IMR-90 (cell line): ENCODE measurements around the gene IST1. TPM values are rescaled to one million over a fixed set of nuclear protein-coding genes. Genes with fewer than 3 reads are reported as not detected.

ENCODE experiments used
- ATAC-seq: fragments of 200-7000 bp; cut with Tn5 transposase; 2 replicates; pipeline ENCODE4 v1.9.1; 2020; ENCODE audit warnings: low read depth, mild to moderate bottlenecking, moderate library complexity
- BruUV-seq: library from RNA; stranded (reverse); fragments of 400-500 nt; replicated peaks from 2 replicates; lab custom pipeline; 2021; lab: Mats Ljungman, UMichigan
- CTCF ChIA-PET: fragments of 300-600 bp; formaldehyde crosslinking; extraction: SDS; loops from one replicate; lab custom pipeline; 2021; ENCODE audit warnings: antibody characterized with exemption; lab: Yijun Ruan, JAX
- POLR2A ChIA-PET: fragments of 300-600 bp; sonication (Branson Sonifier 250); formaldehyde crosslinking; loops from one replicate; lab custom pipeline; 2022; ENCODE audit warnings: antibody characterized with exemption; ENCODE audit not compliant: unreplicated experiment; lab: Charles Lee
- DNase-seq: peaks from one replicate; pipeline ENCODE4 v3.0.0; 2013
- H2AFZ ChIP-seq: replicated peaks from 2 replicates; pipeline ENCODE3; 2013; ENCODE audit warnings: low read length, mild to moderate bottlenecking; ENCODE audit not compliant: poor library complexity
- H2AK5ac ChIP-seq: 2 replicates; pipeline ENCODE4 v1.6.1; 2013; ENCODE audit warnings: low read depth, low read length, inconsistent platforms
- H2AK9ac ChIP-seq: replicated peaks from 2 replicates; pipeline ENCODE3; 2013; ENCODE audit warnings: mild to moderate bottlenecking, low read depth, low read length, moderate library complexity; ENCODE audit not compliant: poor library complexity
- H2BK120ac ChIP-seq: 2 replicates; pipeline ENCODE4 v1.6.1; 2013; ENCODE audit warnings: low read depth, low read length, inconsistent platforms
- H2BK15ac ChIP-seq: 3 replicates; pipeline ENCODE4 v1.6.1; 2013; ENCODE audit warnings: low read depth, low read length, inconsistent platforms
- H2BK20ac ChIP-seq: 2 replicates; pipeline ENCODE4 v1.6.1; 2013; ENCODE audit warnings: low read depth, mild to moderate bottlenecking, inconsistent platforms, low read length, moderate library complexity
- H2BK5ac ChIP-seq: 2 replicates; pipeline ENCODE4 v1.6.1; 2013; ENCODE audit warnings: mild to moderate bottlenecking, low read depth, low read length, inconsistent platforms; ENCODE audit not compliant: poor library complexity, severe bottlenecking
- H3K14ac ChIP-seq: replicated peaks from 2 replicates; pipeline ENCODE4 v1.6.1; 2013; ENCODE audit warnings: low read depth, low read length, inconsistent platforms
- H3K18ac ChIP-seq: 2 replicates; pipeline ENCODE4 v1.6.1; 2013; ENCODE audit warnings: low read depth, low read length, control low read depth
- H3K23ac ChIP-seq: 2 replicates; pipeline ENCODE4 v1.6.1; 2013; ENCODE audit warnings: low read depth, low read length, inconsistent platforms
- H3K27ac ChIP-seq: 2 replicates; pipeline ENCODE4 v1.5.1; 2013; ENCODE audit warnings: mild to moderate bottlenecking, control low read depth, low read length; ENCODE audit not compliant: insufficient read depth
- H3K27me3 ChIP-seq: 2 replicates; pipeline ENCODE4 v1.6.1; 2013; ENCODE audit warnings: low read length; ENCODE audit not compliant: control insufficient read depth, insufficient read depth
- H3K36me3 ChIP-seq: 2 replicates; pipeline ENCODE4 v1.6.1; 2013; ENCODE audit warnings: low read length, mixed read lengths; ENCODE audit not compliant: control insufficient read depth, insufficient read depth
- H3K4ac ChIP-seq: 2 replicates; pipeline ENCODE4 v1.6.1; 2013; ENCODE audit warnings: low read depth, low read length, inconsistent platforms
- H3K4me1 ChIP-seq: 2 replicates; pipeline ENCODE4 v1.6.1; 2013; ENCODE audit warnings: low read length, mixed read lengths; ENCODE audit not compliant: control insufficient read depth, insufficient read depth
- H3K4me2 ChIP-seq: 2 replicates; pipeline ENCODE4 v1.6.1; 2013; ENCODE audit warnings: low read depth, mild to moderate bottlenecking, control low read depth, low read length, moderate library complexity
- H3K4me3 ChIP-seq: 2 replicates; pipeline ENCODE4 v1.5.1; 2013; ENCODE audit warnings: low read depth, mild to moderate bottlenecking, control low read depth, low read length, moderate library complexity; ENCODE audit not compliant: insufficient read depth
- H3K56ac ChIP-seq: 2 replicates; pipeline ENCODE4 v1.6.1; 2013; ENCODE audit warnings: low read length, inconsistent platforms; ENCODE audit not compliant: insufficient read depth; ENCODE audit errors: extremely low read depth
- H3K79me1 ChIP-seq, 2 experiments: 2 replicates each; pipeline ENCODE4 v1.6.1; 2013; ENCODE audit warnings: low read length in 2 of 2, inconsistent platforms in 1 of 2, low read depth in 1 of 2
- H3K9ac ChIP-seq: 2 replicates; pipeline ENCODE4 v1.6.1; 2013; ENCODE audit warnings: low read depth, low read length, control low read depth
- H3K9me1 ChIP-seq: 2 replicates; pipeline ENCODE4 v1.6.1; 2013; ENCODE audit warnings: low read length, inconsistent platforms; ENCODE audit not compliant: insufficient read depth
- H3K9me3 ChIP-seq: 2 replicates; pipeline ENCODE4 v1.6.1; 2013; ENCODE audit warnings: low read length; ENCODE audit not compliant: control insufficient read depth, insufficient read depth
- H4K20me1 ChIP-seq: 2 replicates; pipeline ENCODE4 v1.6.1; 2013; ENCODE audit warnings: low read length, inconsistent platforms; ENCODE audit not compliant: insufficient read depth
- H4K5ac ChIP-seq: 2 replicates; pipeline ENCODE4 v1.6.1; 2013; ENCODE audit warnings: mild to moderate bottlenecking, low read depth, low read length, control low read depth
- H4K8ac ChIP-seq, 2 experiments: 2 replicates each; pipeline ENCODE4 v1.6.1; 2013; ENCODE audit warnings: low read depth in 2 of 2, low read length in 2 of 2, control low read depth in 1 of 2, inconsistent platforms in 1 of 2
- H4K91ac ChIP-seq: 2 replicates; pipeline ENCODE4 v1.6.1; 2013; ENCODE audit warnings: low read depth, low read length, inconsistent platforms; ENCODE audit not compliant: insufficient read depth
- BHLHE40 ChIP-seq: fragments of 150-350 bp; IDR thresholded peaks from 2 replicates; pipeline ENCODE4 v1.6.1; 2016; ENCODE audit warnings: mild to moderate bottlenecking, low read depth, low read length
- CEBPB ChIP-seq: IDR thresholded peaks from 2 replicates; pipeline ENCODE4 v1.6.1; 2012; ENCODE audit warnings: low read depth, low read length, improper control_type of control experiment
- FOS ChIP-seq: fragments of 150-350 bp; IDR thresholded peaks from 2 replicates; pipeline ENCODE4 v1.6.1; 2016; ENCODE audit warnings: low read depth, low read length
- MAZ ChIP-seq: IDR thresholded peaks from 2 replicates; pipeline ENCODE4 v1.6.1; 2012; ENCODE audit warnings: low read depth, mild to moderate bottlenecking, low read length, improper control_type of control experiment, moderate library complexity, borderline replicate concordance
- MXI1 ChIP-seq: IDR thresholded peaks from 2 replicates; pipeline ENCODE4 v1.6.1; 2012; ENCODE audit warnings: low read depth, mild to moderate bottlenecking, low read length, moderate library complexity, borderline replicate concordance
- POLR2A ChIP-seq: IDR thresholded peaks from 2 replicates; pipeline ENCODE4 v1.6.1; 2012; ENCODE audit warnings: mild to moderate bottlenecking, low read depth, low read length
- RFX5 ChIP-seq: IDR thresholded peaks from 2 replicates; pipeline ENCODE4 v1.8.0; 2012; ENCODE audit warnings: low read depth, mild to moderate bottlenecking, low read length, moderate library complexity
- SMC3 ChIP-seq: fragments of 150-350 bp; IDR thresholded peaks from 2 replicates; pipeline ENCODE4 v1.6.1; 2016; ENCODE audit warnings: low read depth, mild to moderate bottlenecking, antibody characterized with exemption, low read length, moderate library complexity
- WGBS, 2 experiments: methylation state at CpG; one replicate each; pipeline versions ENCODE4 v1.1.5 to v1.1.7; 2013; ENCODE audit warnings: missing lambda C conversion rate in 2 of 2; ENCODE audit not compliant: insufficient read length in 1 of 2; ENCODE audit errors: extremely low coverage in 2 of 2; 5-methylcytosine and 5-hydroxymethylcytosine counted together
- dilution Hi-C: fragments of 300-500 bp; cut with HindIII; formaldehyde crosslinking; loops from one replicate; pipeline ENCODE4 v1.14.3; 2018; ENCODE audit warnings: low sequenced_read_pairs; ENCODE audit not compliant: unreplicated experiment
- in situ Hi-C: fragments of 300-500 bp; cut with MboI; formaldehyde crosslinking; loops from 3 replicates; pipeline ENCODE4 v1.14.3; 2019; ENCODE audit warnings: low sequenced_read_pairs, inconsistent platforms, mixed read lengths
- intact Hi-C: fragments of 100-400 bp; cut with micrococcal nuclease; formaldehyde crosslinking; loops from 2 replicates; pipeline ENCODE4 v1.10.0; 2022
- polyA plus RNA-seq, 3 experiments: library from polyadenylated mRNA; depleted of rRNA; stranded (reverse); fragments of >200 nt; gene quantifications; 2 replicates each; pipeline ENCODE4 v1.2.3, GENCODE V29; 2012; ENCODE audit warnings: low replicate concordance in 1 of 3
- total RNA-seq: library from RNA; depleted of rRNA; stranded (reverse); fragments of >200 nt; gene quantifications from 2 replicates; pipeline ENCODE4 v1.2.3, GENCODE V29; 2012
- TF ChIP-seq, protein P1 (sequence below): fragments of 150-350 bp; IDR thresholded peaks from 2 replicates; pipeline ENCODE4 v1.6.1; 2017; ENCODE audit warnings: mild to moderate bottlenecking, antibody characterized with exemption, low read length, low read depth

Gene IST1
- total and polyA plus RNA-seq, 2 of the 4 experiments (the other 2 are of a cell fraction): 134 to 186 TPM

DNA sequence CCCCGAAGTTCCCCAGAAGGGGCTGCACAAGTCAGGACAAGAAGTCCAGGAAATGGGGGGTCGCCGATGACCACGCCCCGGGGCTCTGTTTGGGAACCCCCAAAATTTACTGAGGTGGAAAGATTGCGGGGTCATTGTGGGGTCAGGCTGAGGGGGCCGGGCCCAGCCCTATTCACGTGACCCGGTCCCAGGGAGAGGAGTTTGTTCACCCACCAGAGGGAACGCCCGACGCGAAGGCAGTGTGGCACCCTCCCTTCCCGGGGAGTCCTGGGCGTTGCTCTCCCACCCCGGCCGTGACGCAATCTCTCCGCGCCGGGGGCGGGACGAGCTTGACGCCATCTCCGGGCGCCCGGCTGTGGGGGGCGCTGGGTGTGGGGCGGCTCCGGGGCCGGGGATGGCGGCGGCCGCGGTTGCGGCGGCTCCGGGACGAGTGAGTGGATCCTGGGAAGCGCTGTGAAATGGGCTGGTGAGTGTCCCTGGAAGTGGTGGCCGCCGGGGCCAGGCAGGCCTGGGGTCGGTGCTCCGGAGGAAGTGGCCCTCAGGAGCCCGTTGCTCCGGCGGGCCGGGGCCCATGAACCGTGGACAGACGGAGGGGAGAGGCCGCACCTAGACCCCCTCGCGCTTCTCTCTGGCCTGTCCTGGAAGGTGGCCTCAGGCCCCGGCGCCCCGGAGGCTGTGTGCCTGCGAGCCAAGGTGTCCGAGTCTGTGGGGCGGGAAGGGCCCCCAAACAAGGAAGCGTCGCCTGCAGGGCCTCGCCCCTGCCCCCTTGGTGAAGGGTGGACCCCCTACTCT lies 49.5 kb upstream of the IST1 start, which contains the start of gene ATXN1L:
ATXN1L (plus strand) TSS at position 338 of the 792 bp plus-strand sequence. CDS start 3,765 bp downstream, outside the sequence.
- Histone ChIP-seq H3K9me3 (no peaks in the 10 kb centered on the region), H2BK20ac (no peak within 1 kb of the TSS), H3K4me1 (peaks cover 3% of the 10 kb centered on the region; the same call in 1 of the 2 replicates), H2BK15ac (no peak within 1 kb of the TSS; the same call in 2 of the 3 replicates), H3K4me3 (peak within 1 kb of the TSS; percentile 97), H3K56ac (peak within 1 kb of the TSS; percentile 46; the same call in 1 of the 2 replicates), H4K91ac (peak within 1 kb of the TSS; percentile 90), H4K5ac (peak within 1 kb of the TSS; percentile 96), H3K9ac (peak within 1 kb of the TSS; percentile 97), H2BK5ac (peak within 1 kb of the TSS; percentile 72), H2AFZ (peak within 1 kb of the TSS; percentile 95), H3K27me3 (no peaks in the 10 kb centered on the region), H2BK120ac (peak within 1 kb of the TSS; percentile 44; the same call in 1 of the 2 replicates), H3K36me3 (peaks cover 20% of the 10 kb centered on the region), H3K9me1 (no peaks in the 10 kb centered on the region; the same call in 1 of the 2 replicates), H4K8ac (peak within 1 kb of the TSS; percentile 93 to 95), H3K4me2 (peak within 1 kb of the TSS; percentile 99), H3K79me1 (peaks cover 16 to 36% of the 10 kb centered on the region in 2 experiments; a peak in 3 of 4 replicates), H3K14ac (peak within 1 kb of the TSS; percentile 84), H2AK5ac (peak within 1 kb of the TSS; percentile 90), H2AK9ac (peak within 1 kb of the TSS; percentile 98), H3K4ac (peak within 1 kb of the TSS; percentile 91), H3K27ac (peak within 1 kb of the TSS; percentile 81), H3K23ac (peak within 1 kb of the TSS; percentile 60), H4K20me1 (peaks cover 11% of the 10 kb centered on the region; the same call in 1 of the 2 replicates), H3K18ac (peak within 1 kb of the TSS; percentile 40)
- POLR2A ChIA-PET: no interaction called here
- peak; percentile 98 for ATAC-seq
- CTCF ChIA-PET: interaction anchor here (0.6 to 1.1 kb wide), 2 partner anchors 11 to 139 kb away, joined by 3 to 4 read pairs; no protein-coding TSS in a partner anchor
- intact Hi-C loops: loop anchor here (2.0 kb wide), 1 partner anchor 37 kb away; the partner anchor contains the start of gene AP1G1
- TF ChIP-seq SMC3: no peak
- TF ChIP-seq MAZ: peak; percentile 99
- peak; percentile 51; the same call in 1 of the 2 replicates for TF ChIP-seq FOS
- 0 out of 2 replicates have a peak, but pooled peaks have one; percentile 48 for TF ChIP-seq MXI1
- peak; percentile 90 for TF ChIP-seq POLR2A
- peak; percentile 96 for TF ChIP-seq CEBPB
- peak; percentile 80 for TF ChIP-seq BHLHE40
- TF ChIP-seq, protein P1, sequence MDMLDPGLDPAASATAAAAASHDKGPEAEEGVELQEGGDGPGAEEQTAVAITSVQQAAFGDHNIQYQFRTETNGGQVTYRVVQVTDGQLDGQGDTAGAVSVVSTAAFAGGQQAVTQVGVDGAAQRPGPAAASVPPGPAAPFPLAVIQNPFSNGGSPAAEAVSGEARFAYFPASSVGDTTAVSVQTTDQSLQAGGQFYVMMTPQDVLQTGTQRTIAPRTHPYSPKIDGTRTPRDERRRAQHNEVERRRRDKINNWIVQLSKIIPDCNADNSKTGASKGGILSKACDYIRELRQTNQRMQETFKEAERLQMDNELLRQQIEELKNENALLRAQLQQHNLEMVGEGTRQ: peak; percentile 68
- no peak for TF ChIP-seq RFX5
- 0% methylated on average over 11 of the region's 62 CpGs; no CpG with 5 or more reads in 1 of the 2 experiments for WGBS, 2 experiments
- TSS peak; percentile 18 for BruUV-seq
- in situ Hi-C loops: no loop called here
- peak; percentile 88 for DNase-seq
- dilution Hi-C loops: no loop called here
